Amniotic epithelial cell (primary cell): ENCODE data around the gene AGPS.
"Not testable (repeated sequence)": the region's sequence is repeated elsewhere in the genome, so short reads cannot be mapped to it uniquely, and the experiment has no call there.

Experiments used
- DNase-seq: peaks from one replicate; pipeline ENCODE4 v3.0.0-alpha.2; 2010; ENCODE audit warnings: low read depth

AGPS gene

DNA sequence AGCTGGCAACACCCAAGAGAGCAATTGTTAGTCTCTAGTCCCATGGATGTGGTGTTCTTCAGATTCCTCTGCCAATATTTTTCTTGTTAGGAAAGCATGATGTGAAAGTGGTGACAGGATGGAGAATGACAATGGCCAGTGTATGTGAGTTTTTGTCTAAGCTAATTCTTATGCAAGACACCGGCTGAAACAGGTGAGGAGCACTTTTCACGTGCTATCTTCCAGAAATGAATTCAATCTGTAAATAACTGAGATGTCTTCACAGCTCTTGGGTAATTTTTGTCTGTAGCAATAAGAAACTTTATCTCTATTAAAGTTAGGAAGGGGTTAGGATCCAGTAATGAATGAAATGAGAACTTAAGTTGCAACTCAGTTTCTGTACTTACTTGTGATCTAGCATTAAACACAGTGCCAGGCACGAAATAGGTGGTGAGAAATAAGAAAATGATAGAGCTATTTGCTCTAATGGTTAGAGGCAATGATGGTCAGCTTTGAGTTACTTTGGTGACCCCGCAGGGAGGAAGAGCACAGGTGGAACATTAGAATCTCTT, 676 bp upstream of the AGPS start:
- no peak for DNase-seq

DNA sequence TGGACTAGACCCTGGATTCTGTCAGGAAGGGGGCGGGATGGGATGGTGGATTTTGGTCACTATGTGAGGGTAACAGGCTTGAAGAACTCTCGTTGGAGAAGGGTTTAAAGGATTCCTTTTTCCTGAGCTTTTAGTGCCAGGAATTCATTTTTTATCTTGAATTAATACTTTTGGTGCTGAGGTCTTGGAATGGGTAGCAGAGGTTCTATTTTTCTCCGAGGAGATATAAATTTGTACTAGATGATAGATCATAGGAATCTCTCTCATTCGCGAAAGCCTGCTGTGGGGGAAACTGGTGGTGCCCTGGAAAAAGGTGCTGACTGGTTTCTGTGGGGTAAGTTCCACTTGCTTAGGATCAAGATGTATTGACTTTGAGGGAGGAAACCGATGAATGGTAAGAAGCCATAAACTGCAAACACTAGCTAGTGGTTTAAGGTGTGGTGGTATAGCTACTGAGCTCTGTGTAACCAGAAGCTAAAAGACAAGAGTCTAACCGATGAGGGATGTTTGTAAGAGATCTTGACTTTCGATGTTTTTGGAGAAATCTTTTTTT, 706 bp downstream of the AGPS start:
- no peak for DNase-seq

DNA sequence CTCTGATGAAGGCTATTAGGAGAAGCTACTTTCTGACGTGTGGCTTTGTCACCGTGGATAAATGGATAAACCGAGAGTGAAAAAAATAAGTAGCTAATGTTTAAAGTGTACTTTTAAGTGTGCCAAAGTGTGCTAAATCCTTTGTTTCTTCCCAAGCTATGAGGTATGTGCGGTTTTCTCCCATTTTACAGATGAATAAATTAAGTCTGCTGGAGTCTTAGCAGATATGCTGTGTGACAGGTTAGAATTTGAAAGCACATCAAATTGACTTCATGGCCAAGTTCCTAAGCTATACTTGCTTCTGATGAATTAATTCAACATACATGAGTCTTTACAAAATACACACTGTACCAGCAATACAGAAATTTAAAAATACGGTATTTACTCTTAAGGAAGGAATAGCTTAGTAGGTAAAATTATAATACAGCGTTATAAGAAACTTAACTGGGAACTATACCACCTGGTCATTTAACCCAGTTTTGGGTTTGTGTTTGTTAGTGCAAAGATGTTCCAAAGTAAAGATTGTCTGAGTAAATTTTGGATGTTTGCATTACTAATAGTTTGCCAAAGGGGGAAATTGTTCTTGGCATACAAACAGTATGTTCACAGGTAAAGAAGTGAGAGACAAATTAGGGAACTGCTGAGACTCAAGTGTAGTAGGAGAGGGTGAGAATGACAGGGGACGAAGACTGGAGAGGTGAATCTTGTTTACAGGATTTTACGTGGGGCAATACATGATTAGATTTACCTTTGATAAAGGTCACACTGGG, 1.4 kb downstream of the AGPS start:
- DNase-seq, result no peak

DNA sequence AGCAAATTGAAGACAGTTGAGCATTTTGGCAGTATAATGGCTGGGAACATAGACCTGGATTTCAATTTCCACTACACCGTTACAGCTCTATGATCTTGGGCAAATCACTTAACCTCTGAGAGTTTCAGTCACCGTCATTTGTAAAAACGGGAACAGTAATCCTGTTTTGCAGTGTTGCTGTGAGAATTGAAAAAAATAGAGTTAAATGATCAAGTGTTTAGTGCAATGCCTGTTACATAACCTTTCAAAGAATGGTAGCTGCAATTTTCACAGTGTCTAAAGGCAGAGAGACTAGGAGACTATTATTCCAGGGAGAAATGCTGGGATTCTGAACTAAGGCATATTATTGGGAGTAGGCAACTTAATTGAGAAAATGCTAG, 2.0 kb downstream of the AGPS start:
- DNase-seq, result no peak

DNA sequence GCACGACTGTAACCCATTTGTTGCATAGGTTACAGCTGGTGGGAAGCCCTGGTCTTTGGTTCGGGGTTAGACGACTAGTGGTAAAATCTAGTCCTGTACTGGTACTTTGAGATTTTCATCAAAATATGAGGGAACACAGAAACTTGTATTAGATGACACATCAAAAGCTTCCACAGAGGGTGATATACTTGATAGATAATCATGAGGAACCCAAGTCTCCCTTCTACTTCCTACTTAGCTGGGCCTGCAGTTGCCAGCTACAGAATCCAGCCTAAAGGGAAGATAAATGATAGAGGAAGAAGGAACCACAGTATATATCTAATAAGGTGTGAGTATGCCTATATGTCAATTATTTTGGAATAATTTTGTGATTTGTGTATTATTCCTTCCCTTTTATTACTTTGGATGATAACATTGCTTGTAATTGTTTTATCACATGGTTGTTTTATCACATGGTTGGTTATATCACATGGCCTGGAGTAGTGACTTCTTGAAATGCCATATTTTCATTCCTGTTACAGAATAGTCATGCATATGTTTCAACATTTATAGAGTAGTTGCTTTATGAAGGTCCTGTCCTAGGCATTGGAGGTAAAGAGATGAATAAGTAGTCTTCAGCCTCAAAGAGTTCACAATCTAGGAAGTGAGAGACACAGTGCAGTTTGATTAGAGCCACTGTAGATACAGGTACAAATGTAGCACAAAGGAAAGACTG, 2.9 kb downstream of the AGPS start:
- no peak for DNase-seq

DNA sequence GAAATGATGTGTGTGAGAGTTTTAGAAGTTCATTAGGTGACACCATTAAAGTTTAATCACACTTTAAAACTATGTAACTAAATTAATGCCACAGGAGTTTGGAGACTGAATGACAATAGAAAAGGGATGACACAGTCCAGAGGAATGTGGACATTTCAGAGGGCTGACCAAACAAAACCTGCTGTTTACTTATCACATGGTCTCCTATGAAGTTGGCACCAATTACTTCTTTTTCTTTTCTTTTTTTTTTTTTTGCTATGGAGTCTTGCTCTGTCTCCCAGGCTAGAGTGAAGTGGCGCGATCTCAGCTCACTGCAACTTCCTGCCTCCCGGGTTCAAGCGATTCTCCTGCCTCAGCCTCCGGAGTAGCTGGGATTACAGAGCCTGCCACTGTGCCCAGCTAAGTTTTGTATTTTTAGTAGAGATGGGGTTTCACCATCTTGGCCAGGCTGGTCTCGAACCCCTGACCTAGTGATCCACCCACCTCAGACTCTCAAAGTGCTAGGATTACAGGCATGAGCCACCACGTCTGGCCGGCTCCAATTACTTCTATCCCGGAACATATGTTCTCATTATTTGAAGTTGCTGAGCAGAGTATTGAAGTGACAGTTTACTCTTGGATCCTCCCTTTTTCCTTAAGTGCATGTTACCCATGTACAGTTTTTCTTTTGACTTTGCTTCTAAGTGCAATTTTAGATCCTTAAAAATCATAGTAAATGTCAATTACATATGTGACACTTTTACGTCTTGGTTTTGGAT, 4.3 kb downstream of the AGPS start:
- DNase-seq, result peak; percentile 64

DNA sequence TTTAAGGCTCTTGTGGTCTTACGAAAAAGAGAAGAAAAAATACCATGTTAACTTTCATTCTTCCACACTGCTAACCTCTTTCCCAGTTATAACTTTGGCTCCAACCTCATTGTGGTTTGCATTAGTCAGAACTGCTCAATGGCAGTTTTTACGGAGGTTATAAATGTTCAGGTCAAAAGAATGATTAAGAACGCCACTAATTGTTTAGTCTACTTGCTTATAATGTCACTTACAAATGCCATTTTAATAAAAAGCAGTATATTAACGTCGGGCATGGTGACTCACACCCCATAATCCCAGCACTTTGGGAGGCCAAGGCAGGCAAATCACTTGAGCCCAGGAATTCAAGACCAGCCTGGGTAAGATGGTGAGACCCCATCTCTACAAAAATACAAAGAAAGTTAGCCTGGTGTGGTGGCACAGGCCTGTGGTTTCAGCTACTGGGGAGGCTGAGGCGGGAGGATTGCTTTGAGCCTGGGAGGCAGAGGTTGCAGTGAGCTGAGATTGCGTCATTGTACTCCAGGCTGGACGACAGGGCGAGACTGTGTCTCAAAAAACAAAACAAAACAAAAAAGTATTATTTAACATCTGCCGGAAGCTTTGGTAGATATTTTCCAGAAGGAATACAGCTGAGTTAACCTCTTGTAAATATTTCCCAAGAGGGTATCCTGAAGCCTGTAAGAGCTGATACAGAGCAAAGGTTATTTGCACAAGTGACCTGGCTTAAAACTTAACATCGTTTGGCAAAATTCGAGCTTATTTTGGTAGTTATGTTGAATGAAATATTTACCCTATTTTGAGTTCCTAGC, 5.1 kb downstream of the AGPS start:
- DNase-seq, result peak; percentile 93

DNA sequence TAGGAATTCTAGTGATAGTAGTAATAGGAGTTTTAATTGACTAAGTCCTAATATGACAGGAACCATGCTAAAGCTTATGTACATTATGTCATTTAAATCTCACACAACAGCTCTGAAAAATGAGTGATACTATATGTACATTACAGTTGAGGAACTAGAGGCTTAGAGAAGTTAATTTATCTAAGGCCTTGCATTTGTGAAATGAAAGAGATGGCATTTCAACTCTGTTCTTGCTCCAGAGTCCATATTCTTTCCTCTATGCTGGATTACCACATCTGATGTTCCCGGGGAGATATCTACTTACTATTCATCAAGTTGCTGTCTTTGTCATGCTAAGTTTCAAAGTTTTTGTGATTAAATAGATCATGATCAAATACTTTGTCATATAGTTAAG, 5.7 kb downstream of the AGPS start:
- DNase-seq, result peak; percentile 48

DNA sequence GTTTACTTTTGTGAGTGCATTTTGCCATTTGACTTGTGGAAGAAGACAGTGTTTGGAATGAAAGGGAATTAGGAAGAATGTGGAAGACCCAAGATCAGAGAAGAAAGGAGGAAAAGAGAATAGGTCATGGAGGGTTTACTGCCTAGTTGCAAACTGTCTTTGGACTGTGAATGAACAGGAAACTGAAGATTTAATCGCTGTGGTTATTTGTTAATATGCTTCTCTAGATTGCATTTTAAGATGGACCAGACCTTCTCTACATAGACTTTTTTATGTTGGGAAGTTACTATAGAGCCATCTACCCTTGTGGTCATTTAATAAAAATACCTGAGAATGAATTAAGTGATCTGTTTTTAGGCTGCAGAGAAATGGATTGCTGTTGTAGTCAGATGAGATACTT, 6.2 kb downstream of the AGPS start:
- DNase-seq, result no peak

DNA sequence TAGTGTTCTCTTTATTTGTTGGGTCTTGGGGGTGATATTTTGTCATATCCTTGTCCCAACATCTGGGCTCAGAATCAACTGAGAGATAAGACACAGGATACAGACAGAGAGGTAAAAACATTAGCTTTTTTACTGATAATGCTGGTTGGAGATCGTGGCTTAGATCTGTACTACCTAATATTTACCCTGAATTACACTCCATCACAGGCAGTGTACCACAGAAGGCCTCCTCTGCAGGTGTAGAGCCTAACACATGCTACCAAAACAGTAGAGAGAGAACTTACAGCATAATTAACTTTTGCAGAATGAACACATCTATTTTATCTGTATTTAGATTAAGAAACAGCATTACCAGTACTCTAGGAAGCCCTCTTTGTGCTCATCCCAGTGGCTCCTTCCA, 6.8 kb downstream of the AGPS start:
- DNase-seq, result no peak

DNA sequence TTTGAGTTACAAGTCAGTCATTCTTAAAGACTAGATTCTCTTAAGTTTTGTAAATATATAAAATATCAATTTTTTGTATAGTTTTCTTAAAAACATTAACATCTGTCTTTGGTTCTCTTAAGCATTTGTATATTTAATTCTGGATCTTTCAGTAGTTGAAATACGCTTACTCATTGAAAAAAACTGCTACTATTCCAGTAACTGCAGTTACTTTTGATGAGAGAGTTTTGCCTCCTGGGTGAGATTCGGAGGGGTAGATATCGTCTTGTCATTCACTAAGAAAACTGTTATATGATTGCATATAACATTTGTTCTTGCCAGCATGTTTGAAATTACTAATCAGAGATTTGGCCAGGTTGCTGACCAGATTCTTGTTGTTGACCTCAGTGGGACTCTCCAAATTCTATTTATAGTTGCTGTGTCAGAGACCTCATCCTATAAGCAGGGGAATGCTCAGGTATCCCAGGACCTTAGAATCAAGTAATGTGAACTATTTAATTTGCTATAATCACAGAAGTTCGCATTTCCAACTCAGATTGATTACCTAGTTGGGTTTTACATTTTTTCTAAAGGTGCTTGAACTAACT, 7.9 kb downstream of the AGPS start:
- DNase-seq, result no peak

DNA sequence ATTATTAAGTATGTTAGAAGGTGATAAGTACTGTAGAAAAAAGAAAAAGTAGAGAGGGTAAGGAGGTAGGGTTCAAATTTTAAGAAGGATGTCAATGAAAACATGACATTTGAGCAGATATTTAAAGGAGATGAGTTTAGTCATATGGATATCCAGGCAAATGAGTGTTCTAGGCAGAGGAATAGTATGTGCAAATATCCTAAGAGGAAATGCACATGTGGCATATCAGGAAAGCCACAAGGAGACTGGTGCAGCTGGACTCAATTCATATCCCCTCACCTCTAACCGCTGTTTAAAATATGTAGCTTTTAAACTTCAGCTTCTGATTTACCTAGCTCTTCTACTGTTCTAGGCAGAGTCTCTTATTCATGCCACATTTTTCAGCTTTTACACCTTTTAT, 9.5 kb downstream of the AGPS start:
- no peak for DNase-seq

DNA sequence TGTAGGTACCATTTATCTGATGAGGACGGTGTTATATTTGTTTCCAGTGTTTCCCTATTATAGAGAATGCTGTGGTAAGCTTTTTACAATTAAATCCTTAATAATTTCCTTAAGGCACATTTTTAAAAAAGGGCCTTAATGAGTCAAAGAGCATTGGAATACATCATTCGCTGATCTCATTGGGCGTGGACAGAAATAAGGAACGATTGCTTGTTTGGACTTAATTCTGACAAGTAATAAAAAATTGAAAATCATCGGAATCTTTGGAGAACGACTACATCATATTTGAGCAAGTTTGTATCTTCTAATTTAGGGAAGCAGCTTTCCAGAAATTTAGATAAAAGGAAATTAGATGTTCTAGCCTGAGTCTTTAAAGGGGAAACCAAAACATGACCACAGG, 11.3 kb downstream of the AGPS start:
- no peak for DNase-seq

DNA sequence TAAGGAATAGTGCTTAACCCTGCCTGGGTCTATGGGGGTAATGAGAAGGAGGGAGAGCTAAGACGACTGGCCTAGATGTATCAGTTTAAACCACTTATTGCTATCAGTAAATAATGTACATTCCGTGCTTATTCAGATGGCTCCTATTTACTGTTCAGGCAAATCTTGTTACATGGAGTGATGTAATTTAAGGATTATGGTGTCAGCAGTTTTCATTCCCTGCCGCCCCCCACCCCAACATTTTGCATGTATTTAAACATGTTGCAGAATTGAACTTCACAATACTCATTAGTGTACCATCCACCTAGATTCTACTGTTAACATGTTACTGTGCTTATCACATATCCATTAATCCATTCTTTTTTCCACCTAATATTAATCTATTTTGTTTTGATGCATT, 11.7 kb downstream of the AGPS start:
- DNase-seq, result no peak

DNA sequence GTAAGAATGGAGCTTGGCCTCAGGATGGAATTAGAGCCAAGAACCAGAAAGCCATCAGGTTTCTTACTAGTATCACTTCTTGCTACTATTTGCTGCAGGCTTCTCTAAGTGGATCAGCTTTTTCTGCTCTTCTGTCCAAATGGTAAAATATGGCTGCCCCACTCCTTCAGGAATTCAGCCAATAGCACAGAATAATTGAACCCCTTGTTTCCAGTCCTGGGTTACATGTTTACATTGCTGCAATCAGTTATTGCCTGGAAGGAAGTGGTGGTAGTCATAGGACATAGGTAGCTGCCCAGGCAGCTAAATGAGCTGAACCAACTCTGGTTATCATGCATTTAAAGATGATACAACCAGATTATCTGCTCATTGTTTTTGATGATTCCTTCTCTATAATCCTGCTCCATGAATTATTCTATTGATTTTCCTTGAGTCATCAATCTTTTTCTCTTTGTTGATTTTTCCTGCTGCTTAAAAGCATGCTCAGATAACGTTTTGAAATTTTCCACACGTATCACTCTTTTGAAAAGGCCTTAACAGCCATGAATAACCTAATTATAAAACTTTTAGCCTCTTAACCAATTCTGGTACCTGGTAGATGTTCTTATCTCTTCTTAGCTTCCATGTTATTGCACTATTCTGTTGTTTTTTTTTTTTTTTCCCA, 12.6 kb downstream of the AGPS start:
- no peak for DNase-seq

DNA sequence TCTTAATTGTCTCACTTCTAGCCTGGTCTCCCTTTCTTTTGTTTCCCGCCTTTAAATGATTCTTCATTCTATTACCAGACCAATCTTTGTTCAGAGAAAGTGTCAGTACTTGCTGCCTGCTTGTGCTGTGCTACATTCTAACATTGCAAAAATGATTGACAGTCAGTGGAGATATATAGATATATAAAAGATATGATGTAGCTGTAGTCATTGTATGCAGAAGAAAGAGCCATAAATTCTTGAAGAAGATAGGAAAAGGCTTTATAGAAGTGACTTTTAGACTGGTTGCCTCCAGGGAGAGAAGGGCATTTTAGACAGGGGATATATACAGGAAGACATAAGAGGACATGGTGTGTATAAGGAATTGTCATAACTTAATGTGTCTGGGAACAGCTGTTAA, 13.6 kb downstream of the AGPS start:
- DNase-seq, result no peak

DNA sequence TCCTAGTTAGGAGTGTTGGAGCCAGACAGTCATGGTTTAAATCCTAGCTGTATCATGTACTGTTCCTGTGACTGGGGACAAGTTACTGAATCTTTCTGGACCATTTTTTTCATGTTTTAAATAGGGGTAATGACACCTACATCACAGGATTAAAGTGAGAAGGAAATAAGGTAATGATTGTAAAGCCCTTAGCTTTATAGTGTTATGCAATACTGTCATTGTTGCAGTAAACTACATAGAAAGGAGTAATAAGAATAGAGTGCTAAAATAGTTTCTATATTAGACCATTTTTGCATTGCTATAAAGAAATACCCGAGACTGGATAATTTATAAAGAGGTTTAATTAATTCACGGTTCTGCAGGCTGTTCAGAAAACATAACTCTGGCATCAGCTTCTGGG, 14.5 kb downstream of the AGPS start:
- no peak for DNase-seq

DNA sequence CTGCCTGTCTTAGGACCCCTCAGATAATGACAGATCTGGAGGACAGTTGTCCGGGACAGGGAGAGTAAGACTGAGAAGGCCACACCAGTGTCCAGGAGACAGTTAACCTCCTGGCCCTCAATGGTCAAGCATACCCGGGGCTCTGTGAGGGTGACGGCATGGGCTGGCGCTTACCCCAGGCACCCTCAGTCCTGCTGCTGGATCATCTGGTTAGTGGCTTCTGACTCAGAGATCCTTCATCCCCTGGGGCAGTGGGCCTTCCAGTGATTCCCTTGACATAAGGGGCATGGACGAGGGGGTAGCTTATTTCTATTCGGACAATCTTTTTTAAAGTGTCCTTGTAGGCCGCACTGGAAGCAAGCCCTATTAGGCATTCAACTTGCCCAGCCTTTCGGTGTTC, 18.1 kb downstream of the AGPS start:
- DNase-seq, result not testable (repeated sequence)

DNA sequence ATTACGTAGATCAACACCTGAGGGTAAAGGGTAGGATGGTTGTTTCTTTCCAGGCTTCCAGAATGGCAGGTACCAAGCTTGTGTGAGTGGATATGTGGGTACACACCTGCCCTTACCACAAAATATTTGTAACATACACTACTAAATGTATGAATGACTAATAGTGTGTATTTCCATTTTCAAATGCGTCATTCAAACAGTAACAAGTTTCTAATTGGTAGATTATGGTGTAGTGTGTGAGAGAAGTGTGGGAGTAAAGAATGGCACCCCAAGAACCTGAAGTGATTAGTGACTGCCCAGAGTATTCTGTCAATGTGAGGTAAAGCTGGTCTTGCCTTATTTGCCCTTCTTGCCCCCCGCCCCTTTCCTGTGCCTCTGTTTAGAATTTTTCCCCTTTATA, 21.1 kb downstream of the AGPS start:
- no peak for DNase-seq

DNA sequence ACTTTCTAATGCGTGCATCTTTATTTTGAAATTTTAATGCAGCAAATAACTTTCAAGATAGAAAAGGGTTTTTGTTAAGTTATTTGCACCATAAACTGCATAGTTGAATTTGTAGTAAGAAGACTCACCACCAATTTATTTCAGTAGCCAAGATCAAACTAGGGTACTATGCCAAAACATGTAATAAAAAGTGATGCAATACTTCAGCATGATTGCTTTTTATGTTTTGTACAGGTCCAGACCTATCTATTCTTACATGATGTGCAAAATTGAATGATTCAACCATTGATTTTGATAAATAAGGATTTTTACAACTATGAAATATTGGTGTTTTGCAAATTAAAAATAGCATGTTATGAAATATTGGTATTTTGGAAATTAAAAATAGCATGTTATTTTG, 26.7 kb downstream of the AGPS start:
- DNase-seq, result peak; percentile 66

DNA sequence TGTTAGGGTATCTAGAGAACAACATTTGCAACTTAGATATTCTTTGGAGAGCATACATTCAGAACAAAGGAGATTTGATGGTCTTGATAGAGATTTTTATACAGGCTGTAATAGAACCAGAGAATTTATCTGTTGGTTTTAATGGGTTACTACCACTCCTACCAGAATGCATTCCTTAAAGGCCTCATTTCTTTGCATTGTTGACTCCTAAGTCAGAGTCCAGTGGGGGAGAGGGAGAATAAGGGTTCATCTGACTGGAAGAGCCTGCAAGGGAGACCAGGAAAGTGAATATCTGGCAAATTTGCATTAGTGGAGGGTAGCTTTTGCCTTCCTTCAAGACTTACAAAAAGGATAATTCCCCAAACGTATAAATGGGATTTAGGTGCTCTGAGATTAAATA, 29.7 kb downstream of the AGPS start:
- peak; percentile 43 for DNase-seq
